ENCODE measurements around the gene TK1.
A peak's percentile ranks its signal among the peaks of the same experiment; 100 is the strongest.

TK1 gene

GRCh38 chr17:78219396-78220150 lies 32.7 kb upstream of the TK1 start:
- H3K9me3 ChIP-seq (ENCODE audit: control extremely low read depth in 1 of 5, control insufficient read depth in 4 of 5, insufficient read depth in 2 of 5, low read depth in 1 of 5, low read length in 4 of 5) = no peaks in the 10 kb centered on the region
- H3K4me1 ChIP-seq (ENCODE audit: control extremely low read depth in 1 of 4, control insufficient read depth in 4 of 4, insufficient read depth in 4 of 4, low read length in 3 of 4) = peaks cover 3 to 27% (median 16%) of the 10 kb centered on the region in 4 experiments
- ChIA-PET POLR2A (no interaction called here), CTCF (interaction anchor here (0.9 to 1.0 kb wide), 2 partner anchors 9 to 62 kb away, joined by 3 read pairs; no protein-coding TSS in a partner anchor)
- peaks cover 2 to 52% (median 10%) of the 10 kb centered on the region in 4 experiments for H3K36me3 ChIP-seq (ENCODE audit: control insufficient read depth in 4 of 4, insufficient read depth in 4 of 4, low read length in 3 of 4)
- over 99% methylated on average over 11 of the region's 11 CpGs for WGBS (ENCODE audit: insufficient coverage)
- no peaks in the 10 kb centered on the region for H3K27me3 ChIP-seq (replicated peaks in 2 of 5; ENCODE audit: control insufficient read depth in 4 of 5, insufficient read depth in 5 of 5, low read length in 4 of 5)
- no peak overlapping the region for H3K4me3 ChIP-seq (ENCODE audit: control insufficient read depth in 1 of 7, extremely low read depth in 1 of 7, insufficient read depth in 4 of 7, low read depth in 2 of 7, low read length in 6 of 7)
- no peak overlapping the region for H3K27ac ChIP-seq (ENCODE audit: insufficient read depth in 1 of 2, low read depth in 1 of 2, low read length in 2 of 2, poor library complexity in 1 of 2, severe bottlenecking in 2 of 2)
- no peak for DNase-seq

GRCh38 chr17:78214706-78215061 lies 27.8 kb upstream of the TK1 start:
- Histone ChIP-seq H3K36me3 (ENCODE audit: control insufficient read depth in 4 of 4, insufficient read depth in 4 of 4, low read length in 3 of 4) (peaks cover 0 to 16% (median 5%) of the 10 kb centered on the region in 4 experiments), H3K4me3 (ENCODE audit: control insufficient read depth in 1 of 7, extremely low read depth in 1 of 7, insufficient read depth in 4 of 7, low read depth in 2 of 7, low read length in 6 of 7) (peak overlapping the region; percentile 17 to 89 (median 72)), H3K27me3 (replicated peaks in 2 of 5; ENCODE audit: control insufficient read depth in 4 of 5, insufficient read depth in 5 of 5, low read length in 4 of 5) (no peaks in the 10 kb centered on the region), H3K4me1 (ENCODE audit: control extremely low read depth in 1 of 4, control insufficient read depth in 4 of 4, insufficient read depth in 4 of 4, low read length in 3 of 4) (peaks cover 4 to 18% (median 14%) of the 10 kb centered on the region in 4 experiments), H3K27ac (ENCODE audit: insufficient read depth in 1 of 2, low read depth in 1 of 2, low read length in 2 of 2, poor library complexity in 1 of 2, severe bottlenecking in 2 of 2) (peak overlapping the region in 1 of 2 experiments; percentile 71), H3K9me3 (ENCODE audit: control extremely low read depth in 1 of 5, control insufficient read depth in 4 of 5, insufficient read depth in 2 of 5, low read depth in 1 of 5, low read length in 4 of 5) (no peaks in the 10 kb centered on the region)
- 59% methylated on average over 3 of the region's 5 CpGs for WGBS (ENCODE audit: insufficient coverage)
- CTCF ChIA-PET = interaction anchor here (1.0 kb wide), 1 partner anchor 8 kb away, joined by 3 read pairs; no protein-coding TSS in a partner anchor
- no peak for DNase-seq
- POLR2A ChIA-PET = no interaction called here

GRCh38 chr17:78214016-78214705 lies 27.3 kb upstream of the TK1 start, which contains the start of gene BIRC5:
TSS of gene BIRC5 (plus strand) at chr17:78214253. CDS start at chr17:78214317, 64 bp downstream.
- ChIA-PET CTCF (interaction anchor here (1.0 kb wide), 1 partner anchor 9 kb away, joined by 3 read pairs; no protein-coding TSS in a partner anchor), POLR2A (no interaction called here)
- under 1% methylated on average over 57 of the region's 60 CpGs for WGBS (ENCODE audit: insufficient coverage)
- peak within 1 kb of the TSS in 1 of 2 experiments; percentile 71 for H3K27ac ChIP-seq (ENCODE audit: insufficient read depth in 1 of 2, low read depth in 1 of 2, low read length in 2 of 2, poor library complexity in 1 of 2, severe bottlenecking in 2 of 2)
- no peaks in the 10 kb centered on the region for H3K9me3 ChIP-seq (ENCODE audit: control extremely low read depth in 1 of 5, control insufficient read depth in 4 of 5, insufficient read depth in 2 of 5, low read depth in 1 of 5, low read length in 4 of 5)
- peaks cover 4 to 18% (median 14%) of the 10 kb centered on the region in 4 experiments for H3K4me1 ChIP-seq (ENCODE audit: control extremely low read depth in 1 of 4, control insufficient read depth in 4 of 4, insufficient read depth in 4 of 4, low read length in 3 of 4)
- DNase-seq = peak; percentile 85 to 91 (median 90)
- peak within 1 kb of the TSS; percentile 17 to 89 (median 72) for H3K4me3 ChIP-seq (ENCODE audit: control insufficient read depth in 1 of 7, extremely low read depth in 1 of 7, insufficient read depth in 4 of 7, low read depth in 2 of 7, low read length in 6 of 7)
- H3K36me3 ChIP-seq (ENCODE audit: control insufficient read depth in 4 of 4, insufficient read depth in 4 of 4, low read length in 3 of 4) = peaks cover 0 to 11% (median 3%) of the 10 kb centered on the region in 4 experiments
- H3K27me3 ChIP-seq (replicated peaks in 2 of 5; ENCODE audit: control insufficient read depth in 4 of 5, insufficient read depth in 5 of 5, low read length in 4 of 5) = no peaks in the 10 kb centered on the region

- ChIA-PET POLR2A (no interaction called here), CTCF (no interaction called here)
- Histone ChIP-seq H3K27me3 (replicated peaks in 2 of 5; ENCODE audit: control insufficient read depth in 4 of 5, insufficient read depth in 5 of 5, low read length in 4 of 5) (no peaks in the 10 kb centered on the region), H3K9me3 (ENCODE audit: control extremely low read depth in 1 of 5, control insufficient read depth in 4 of 5, insufficient read depth in 2 of 5, low read depth in 1 of 5, low read length in 4 of 5) (no peaks in the 10 kb centered on the region), H3K4me1 (ENCODE audit: control extremely low read depth in 1 of 4, control insufficient read depth in 4 of 4, insufficient read depth in 4 of 4, low read length in 3 of 4) (peaks cover 4 to 18% (median 14%) of the 10 kb centered on the region in 4 experiments), H3K27ac (ENCODE audit: insufficient read depth in 1 of 2, low read depth in 1 of 2, low read length in 2 of 2, poor library complexity in 1 of 2, severe bottlenecking in 2 of 2) (no peak overlapping the region), H3K4me3 (ENCODE audit: control insufficient read depth in 1 of 7, extremely low read depth in 1 of 7, insufficient read depth in 4 of 7, low read depth in 2 of 7, low read length in 6 of 7) (no peak overlapping the region), H3K36me3 (ENCODE audit: control insufficient read depth in 4 of 4, insufficient read depth in 4 of 4, low read length in 3 of 4) (peaks cover 0 to 13% (median 5%) of the 10 kb centered on the region in 4 experiments)
- DNase-seq = no peak
- WGBS (ENCODE audit: insufficient coverage) = 89% methylated on average over 9 of the region's 11 CpGs
These were observed 24.2 kb upstream of the TK1 start for GRCh38 chr17:78211032-78211431.

- CTCF ChIA-PET = no interaction called here
These were observed 23.3 kb upstream of the TK1 start for GRCh38 chr17:78210111-78210510.

GRCh38 chr17:78208486-78208885 lies 21.6 kb upstream of the TK1 start:
- Histone ChIP-seq H3K9me3 (ENCODE audit: control extremely low read depth in 1 of 5, control insufficient read depth in 4 of 5, insufficient read depth in 2 of 5, low read depth in 1 of 5, low read length in 4 of 5) (no peaks in the 10 kb centered on the region), H3K27me3 (replicated peaks in 2 of 5; ENCODE audit: control insufficient read depth in 4 of 5, insufficient read depth in 5 of 5, low read length in 4 of 5) (no peaks in the 10 kb centered on the region), H3K36me3 (ENCODE audit: control insufficient read depth in 4 of 4, insufficient read depth in 4 of 4, low read length in 3 of 4) (peaks cover 0 to 35% (median 20%) of the 10 kb centered on the region in 4 experiments), H3K27ac (ENCODE audit: insufficient read depth in 1 of 2, low read depth in 1 of 2, low read length in 2 of 2, poor library complexity in 1 of 2, severe bottlenecking in 2 of 2) (no peak overlapping the region), H3K4me3 (ENCODE audit: control insufficient read depth in 1 of 7, extremely low read depth in 1 of 7, insufficient read depth in 4 of 7, low read depth in 2 of 7, low read length in 6 of 7) (no peak overlapping the region), H3K4me1 (ENCODE audit: control extremely low read depth in 1 of 4, control insufficient read depth in 4 of 4, insufficient read depth in 4 of 4, low read length in 3 of 4) (no peaks in the 10 kb centered on the region)
- CTCF ChIA-PET = no interaction called here
- DNase-seq = no peak
- WGBS (ENCODE audit: insufficient coverage) = 60% methylated on average over 1 of the region's 3 CpGs
- POLR2A ChIA-PET = no interaction called here

More at GRCh38 chr17:78210111-78210510, 23.3 kb upstream of the TK1 start:
- 94% methylated on average over 9 of the region's 10 CpGs for whole genome bisulfite sequencing (ENCODE audit: insufficient coverage)
- Histone ChIP-seq H3K9me3 (ENCODE audit: control extremely low read depth in 1 of 5, control insufficient read depth in 4 of 5, insufficient read depth in 2 of 5, low read depth in 1 of 5, low read length in 4 of 5) (no peaks in the 10 kb centered on the region), H3K4me1 (ENCODE audit: control extremely low read depth in 1 of 4, control insufficient read depth in 4 of 4, insufficient read depth in 4 of 4, low read length in 3 of 4) (peaks cover 4 to 11% (median 10%) of the 10 kb centered on the region in 4 experiments), H3K4me3 (ENCODE audit: control insufficient read depth in 1 of 7, extremely low read depth in 1 of 7, insufficient read depth in 4 of 7, low read depth in 2 of 7, low read length in 6 of 7) (no peak overlapping the region), H3K27me3 (replicated peaks in 2 of 5; ENCODE audit: control insufficient read depth in 4 of 5, insufficient read depth in 5 of 5, low read length in 4 of 5) (no peaks in the 10 kb centered on the region), H3K36me3 (ENCODE audit: control insufficient read depth in 4 of 4, insufficient read depth in 4 of 4, low read length in 3 of 4) (peaks cover 0 to 21% (median 8%) of the 10 kb centered on the region in 4 experiments), H3K27ac (ENCODE audit: insufficient read depth in 1 of 2, low read depth in 1 of 2, low read length in 2 of 2, poor library complexity in 1 of 2, severe bottlenecking in 2 of 2) (no peak overlapping the region)
- POLR2A ChIA-PET = no interaction called here
- no peak for DNase-seq
